AG09309 (cell line): ENCODE data around the gene MRPS18B.
A peak's percentile ranks its signal among the peaks of the same experiment; 100 is the strongest.

Experiments used
- DNase-seq: peaks from one replicate; pipeline ENCODE4 v3.0.0-alpha.2; 2010; ENCODE audit warnings: low read depth
- H3K4me3 ChIP-seq: 2 replicates; pipeline ENCODE4 v1.5.1; 2011; ENCODE audit warnings: mild to moderate bottlenecking, low read depth, low read length, moderate library complexity; ENCODE audit not compliant: control insufficient read depth
- CTCF ChIP-seq: IDR thresholded peaks from 2 replicates; pipeline ENCODE4 v1.5.1; 2011; ENCODE audit warnings: mild to moderate bottlenecking, low read depth, low read length, inconsistent platforms; ENCODE audit not compliant: insufficient read depth, control insufficient read depth; ENCODE audit errors: missing control alignments

MRPS18B gene

GRCh38 chr6:30603961-30604360, 13.7 kb upstream of the MRPS18B start:
- TF ChIP-seq CTCF = no peak
- no peak for DNase-seq
- H3K4me3 ChIP-seq = no peak overlapping the region

- H3K4me3 ChIP-seq = no peak overlapping the region
- TF ChIP-seq CTCF = no peak
- DNase-seq = no peak
Measured at GRCh38 chr6:30610065-30610464, 7.6 kb upstream of the MRPS18B start.

GRCh38 chr6:30611150-30611855, 6.3 kb upstream of the MRPS18B start:
- H3K4me3 ChIP-seq = no peak overlapping the region
- no peak for DNase-seq
- TF ChIP-seq CTCF = no peak

- no peak overlapping the region for H3K4me3 ChIP-seq
- no peak for DNase-seq
- no peak for TF ChIP-seq CTCF
Measured at GRCh38 chr6:30611856-30612194, 5.8 kb upstream of the MRPS18B start.

- TF ChIP-seq CTCF = peak; percentile 47
- no peak for DNase-seq
- no peak overlapping the region for H3K4me3 ChIP-seq
Measured at GRCh38 chr6:30612213-30612612, 5.4 kb upstream of the MRPS18B start.

GRCh38 chr6:30612687-30613248, 4.9 kb upstream of the MRPS18B start:
- no peak for DNase-seq
- H3K4me3 ChIP-seq = no peak overlapping the region
- TF ChIP-seq CTCF = no peak
